A673 (cell line): ENCODE data around the gene ABHD8. TPM values are rescaled to one million over a fixed set of nuclear protein-coding genes. Genes with fewer than 3 reads are reported as not detected.
A peak's percentile ranks its signal among the peaks of the same experiment; 100 is the strongest.

ENCODE experiments used
- BruUV-seq: library from RNA; stranded (reverse); fragments of 400-500 nt; replicated peaks from 2 replicates; lab custom pipeline; 2021; lab: Mats Ljungman, UMichigan
- CTCF ChIA-PET: fragments of 300-600 bp; sonication (Branson Sonifier 250); formaldehyde crosslinking; loops from one replicate; lab custom pipeline; 2022; ENCODE audit warnings: antibody characterized with exemption; lab: Charles Lee
- POLR2A ChIA-PET: fragments of 300-600 bp; sonication (Branson Sonifier 250); formaldehyde crosslinking; loops from one replicate; lab custom pipeline; 2022; ENCODE audit warnings: antibody characterized with exemption; ENCODE audit not compliant: low non-redundant PET; lab: Charles Lee
- DNase-seq: peaks from one replicate; pipeline ENCODE4 v3.0.0-alpha.2; 2015; ENCODE audit warnings: low spot score
- H3K27ac ChIP-seq: fragments of 200-600 bp; sonication (generic); 2 replicates; pipeline ENCODE4 v1.5.1; 2016; ENCODE audit warnings: mixed run types, low read depth, mild to moderate bottlenecking, mixed read lengths, antibody characterized with exemption, low read length; ENCODE audit not compliant: poor library complexity, severe bottlenecking
- H3K27me3 ChIP-seq: fragments of 200-600 bp; sonication (generic); replicated peaks from 2 replicates; pipeline ENCODE4 v1.6.1; 2017; ENCODE audit warnings: mixed run types, low read depth, mild to moderate bottlenecking, mixed read lengths, antibody characterized with exemption, low read length; ENCODE audit not compliant: insufficient read depth, poor library complexity
- H3K36me3 ChIP-seq: fragments of 200-600 bp; sonication (generic); 2 replicates; pipeline ENCODE4 v1.6.1; 2016; ENCODE audit warnings: mixed run types, mild to moderate bottlenecking, mixed read lengths, antibody characterized with exemption, low read length; ENCODE audit not compliant: insufficient read depth, poor library complexity, severe bottlenecking
- H3K4me1 ChIP-seq: fragments of 200-600 bp; sonication (generic); 2 replicates; pipeline ENCODE4 v1.6.1; 2017; ENCODE audit warnings: mixed run types, mild to moderate bottlenecking, mixed read lengths, antibody characterized with exemption, low read length; ENCODE audit not compliant: insufficient read depth, poor library complexity, severe bottlenecking
- H3K4me3 ChIP-seq: fragments of 200-600 bp; sonication (generic); 2 replicates; pipeline ENCODE4 v1.5.1; 2016; ENCODE audit warnings: low read depth, mixed run types, mild to moderate bottlenecking, mixed read lengths, low read length; ENCODE audit not compliant: poor library complexity, severe bottlenecking
- H3K9me3 ChIP-seq: fragments of 200-600 bp; sonication (generic); 2 replicates; pipeline ENCODE4 v1.6.1; 2016; ENCODE audit warnings: mixed run types, low read depth, mild to moderate bottlenecking, mixed read lengths, antibody characterized with exemption, low read length; ENCODE audit not compliant: poor library complexity, severe bottlenecking
- CTCF ChIP-seq: fragments of 300-800, 200-600 bp; sonication (generic); conservative IDR thresholded peaks from 2 replicates; pipeline ENCODE4 v1.5.1; 2017; ENCODE audit warnings: low read depth, mild to moderate bottlenecking, antibody characterized with exemption, low read length, moderate library complexity, mixed read lengths
- EZH2 ChIP-seq: fragments of 200-600 bp; sonication (generic); IDR thresholded peaks from 2 replicates; pipeline ENCODE4 v1.6.1; 2017; ENCODE audit warnings: borderline replicate concordance, low read depth, mild to moderate bottlenecking, mixed read lengths, antibody characterized with exemption, low read length; ENCODE audit not compliant: poor library complexity, severe bottlenecking
- intact Hi-C: fragments of 100-400 bp; cut with micrococcal nuclease; formaldehyde crosslinking; loops from one replicate; pipeline ENCODE4 v1.10.0; 2022; ENCODE audit not compliant: unreplicated experiment
- total RNA-seq: library from RNA; stranded (reverse); gene quantifications from 2 replicates; pipeline ENCODE4 v1.2.3, GENCODE V29; 2021

The ABHD8 gene
- total RNA-seq, 1 experiment from 2014 or later = 11.0 TPM

- Histone ChIP-seq H3K27me3 (no peaks in the 10 kb centered on the region), H3K27ac (no peak overlapping the region), H3K36me3 (no peaks in the 10 kb centered on the region), H3K4me3 (no peak overlapping the region), H3K9me3 (no peaks in the 10 kb centered on the region), H3K4me1 (peaks cover 4% of the 10 kb centered on the region)
- DNase-seq = no peak
- CTCF ChIA-PET = interaction anchor here (0.5 kb wide), 1 partner anchor 62 kb away, joined by 5 read pairs; no protein-coding TSS in a partner anchor
- no TSS peak for BruUV-seq
- intact Hi-C loops = loop anchor here (2.0 to 10.0 kb wide), 3 partner anchors 79 to 509 kb away; no protein-coding TSS in a partner anchor
- POLR2A ChIA-PET = no interaction called here
- TF ChIP-seq CTCF (no peak), EZH2 (no peak)
These were observed 19.7 kb downstream of the ABHD8 start for GRCh38 chr19:17283504-17283996.

GRCh38 chr19:17282488-17283125, 20.6 kb downstream of the ABHD8 start:
- Histone ChIP-seq H3K27ac (peak overlapping the region; percentile 29), H3K4me1 (peaks cover 4% of the 10 kb centered on the region), H3K4me3 (peak overlapping the region; percentile 55), H3K36me3 (no peaks in the 10 kb centered on the region), H3K27me3 (no peaks in the 10 kb centered on the region), H3K9me3 (no peaks in the 10 kb centered on the region)
- TF ChIP-seq EZH2 (no peak), CTCF (peak; percentile 93)
- POLR2A ChIA-PET = no interaction called here
- intact Hi-C loops = loop anchor here (2.0 to 10.0 kb wide), 3 partner anchors 78 to 508 kb away; no protein-coding TSS in a partner anchor
- DNase-seq = peak; percentile 89
- BruUV-seq = no TSS peak
- CTCF ChIA-PET = interaction anchor here (0.6 kb wide), 1 partner anchor 570 kb away, joined by 6 read pairs; no protein-coding TSS in a partner anchor

DNA sequence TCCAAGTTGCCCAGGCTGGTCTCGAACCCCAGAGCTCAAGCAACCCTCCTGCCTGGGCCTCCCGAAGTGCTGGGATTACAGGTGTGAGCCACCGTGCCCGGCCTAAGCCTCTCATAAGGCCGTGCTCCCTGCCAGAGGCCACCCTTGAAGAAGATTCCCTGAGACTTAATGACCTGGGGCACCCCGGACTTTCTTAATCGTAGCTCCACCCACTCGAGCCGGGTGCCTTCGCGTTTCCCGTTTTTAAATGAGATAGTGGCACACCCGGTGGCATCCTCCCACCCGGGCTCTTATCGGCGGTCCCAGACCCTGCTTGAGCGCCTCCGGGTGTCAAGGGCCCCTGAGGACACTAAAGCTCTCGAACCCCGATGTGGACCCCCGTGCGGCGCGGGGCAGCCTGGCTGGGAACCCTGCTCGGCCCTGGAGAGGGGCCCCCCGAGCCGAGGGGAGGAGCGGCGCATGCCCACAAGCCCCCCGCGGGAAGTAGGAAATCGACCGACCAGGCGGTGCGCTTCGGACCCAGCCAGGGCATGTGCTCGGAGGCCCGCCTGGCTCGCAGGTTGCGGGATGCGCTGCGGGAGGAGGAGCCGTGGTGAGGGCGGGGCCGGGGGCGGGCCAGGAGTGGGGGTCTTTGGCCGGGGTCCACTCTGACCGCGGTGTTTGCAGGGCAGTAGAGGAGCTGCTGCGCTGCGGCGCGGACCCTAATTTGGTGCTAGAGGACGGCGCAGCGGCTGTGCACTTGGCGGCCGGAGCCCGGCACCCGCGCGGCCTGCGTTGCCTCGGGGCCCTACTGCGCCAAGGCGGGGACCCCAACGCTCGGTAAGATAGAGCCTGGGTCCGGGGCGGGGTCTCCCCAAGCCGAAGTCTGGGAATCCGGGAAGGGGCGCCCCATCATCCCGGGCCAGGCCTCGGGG, 21.6 kb downstream of the ABHD8 start, which contains the start of gene ANKLE1:
TSS of gene ANKLE1 (plus strand) at position 511 of the 914 bp plus-strand sequence. CDS start at position 531, 20 bp downstream.
- H3K27ac ChIP-seq = peak within 1 kb of the TSS; percentile 29
- no TSS peak for BruUV-seq
- ChIA-PET CTCF (interaction anchor here (0.6 kb wide), 1 partner anchor 569 kb away, joined by 6 read pairs; no protein-coding TSS in a partner anchor), POLR2A (no interaction called here)
- peaks cover 4% of the 10 kb centered on the region for H3K36me3 ChIP-seq
- H3K4me1 ChIP-seq = peaks cover 4% of the 10 kb centered on the region
- no peaks in the 10 kb centered on the region for H3K27me3 ChIP-seq
- no peaks in the 10 kb centered on the region for H3K9me3 ChIP-seq
- DNase-seq = peak; percentile 73
- TF ChIP-seq EZH2 (no peak), CTCF (no peak)
- peak within 1 kb of the TSS; percentile 55 for H3K4me3 ChIP-seq
- intact Hi-C loops = loop anchor here (2.0 to 10.0 kb wide), 3 partner anchors 77 to 507 kb away; no protein-coding TSS in a partner anchor
